Colonic mucosa (tissue), 4 donors: ENCODE results near the gene APOA5. TPM values are rescaled to one million over a fixed set of nuclear protein-coding genes. Genes with fewer than 3 reads are reported as not detected.

Source experiments
- DNase-seq: peaks from one replicate; pipeline ENCODE4 v3.0.0-alpha.2; 2020
- H3K27ac ChIP-seq: fragments of 200-600 bp; one replicate; pipeline ENCODE4 v1.8.0; 2021
- H3K27me3 ChIP-seq: fragments of 200-600 bp; one replicate; pipeline ENCODE4 v1.8.0; 2021
- H3K36me3 ChIP-seq: fragments of 200-600 bp; one replicate; pipeline ENCODE4 v1.8.0; 2021
- H3K4me1 ChIP-seq: fragments of 200-600 bp; one replicate; pipeline ENCODE4 v1.8.0; 2021; ENCODE audit warnings: mild to moderate bottlenecking
- H3K4me3 ChIP-seq: fragments of 200-600 bp; one replicate; pipeline ENCODE4 v1.8.0; 2021
- H3K9ac ChIP-seq, 2 donors: one replicate each; pipeline ENCODE4 v1.7.0; 2013; ENCODE audit warnings: control low read depth in 2 of 2, low read depth in 2 of 2, low read length in 2 of 2
- H3K9me3 ChIP-seq: fragments of 200-600 bp; one replicate; pipeline ENCODE4 v1.8.0; 2021
- intact Hi-C: fragments of 100-400 bp; cut with DNase I; formaldehyde crosslinking; loops from one replicate; pipeline ENCODE4 v1.14.1; 2022
- total RNA-seq, 2 donors: library from RNA; stranded (reverse); fragmentation: NEBNext Ultra II Directional in 1 of 2; extraction: Animal tissue kit (Norgen Biotek cat#: 25700) in 1 of 2; gene quantifications; one replicate each; pipeline ENCODE4 v1.2.1, GENCODE V29; 2021
- TF ChIP-seq, protein P1 (sequence below): fragments of 200-600 bp; IDR thresholded peaks from one replicate; pipeline ENCODE4 v1.8.0; 2022; ENCODE audit warnings: antibody characterized with exemption, mild to moderate bottlenecking
- donor health status: healthy.
- donor health status: DM: no; HTN: no; CAD: no.
- donor health status: DM: no; HTN: no; CAD: no.

APOA5 gene
- total RNA-seq, 2 donors from 2014 or later = 0.20 TPM; not detected in 1

DNA sequence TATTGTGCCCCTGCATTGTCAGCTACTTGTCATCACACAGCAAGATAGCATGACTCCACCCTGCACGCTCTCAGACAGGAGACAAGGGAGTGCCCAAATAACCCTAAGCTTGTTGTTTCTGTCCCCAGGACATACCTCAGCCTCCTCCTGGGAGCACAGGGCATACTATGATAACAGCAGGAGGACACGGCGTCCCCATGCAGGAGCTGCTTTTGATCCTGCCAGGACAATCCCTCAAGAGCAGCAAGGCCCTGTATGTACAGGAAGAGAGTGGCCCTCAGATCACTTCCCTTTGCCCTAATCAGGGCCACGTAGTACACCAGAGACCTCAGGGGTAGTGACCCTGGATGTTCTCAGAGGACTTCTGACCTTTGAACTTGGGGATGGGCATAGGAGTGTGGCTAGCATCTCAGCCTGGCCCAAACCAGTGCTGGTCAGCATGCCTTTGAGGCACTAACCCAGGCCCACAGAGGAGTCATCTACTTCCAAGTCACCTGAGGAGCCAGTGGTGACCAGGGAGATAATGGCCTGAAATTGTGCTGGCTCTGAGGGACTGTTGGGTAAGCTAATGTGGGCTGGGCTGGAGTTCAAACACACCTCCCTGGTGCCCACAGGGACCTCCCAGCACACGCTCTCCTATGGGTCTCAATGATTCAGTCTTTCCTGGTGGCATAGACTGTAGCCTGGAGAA lies 22.2 kb upstream of the APOA5 start:
- H3K9ac ChIP-seq = no peak overlapping the region
- no peak overlapping the region for H3K27ac ChIP-seq
- intact Hi-C loops = no loop called here
- no peak overlapping the region for H3K4me3 ChIP-seq
- no peaks in the 10 kb centered on the region for H3K36me3 ChIP-seq
- no peaks in the 10 kb centered on the region for H3K27me3 ChIP-seq
- TF ChIP-seq, protein P1, sequence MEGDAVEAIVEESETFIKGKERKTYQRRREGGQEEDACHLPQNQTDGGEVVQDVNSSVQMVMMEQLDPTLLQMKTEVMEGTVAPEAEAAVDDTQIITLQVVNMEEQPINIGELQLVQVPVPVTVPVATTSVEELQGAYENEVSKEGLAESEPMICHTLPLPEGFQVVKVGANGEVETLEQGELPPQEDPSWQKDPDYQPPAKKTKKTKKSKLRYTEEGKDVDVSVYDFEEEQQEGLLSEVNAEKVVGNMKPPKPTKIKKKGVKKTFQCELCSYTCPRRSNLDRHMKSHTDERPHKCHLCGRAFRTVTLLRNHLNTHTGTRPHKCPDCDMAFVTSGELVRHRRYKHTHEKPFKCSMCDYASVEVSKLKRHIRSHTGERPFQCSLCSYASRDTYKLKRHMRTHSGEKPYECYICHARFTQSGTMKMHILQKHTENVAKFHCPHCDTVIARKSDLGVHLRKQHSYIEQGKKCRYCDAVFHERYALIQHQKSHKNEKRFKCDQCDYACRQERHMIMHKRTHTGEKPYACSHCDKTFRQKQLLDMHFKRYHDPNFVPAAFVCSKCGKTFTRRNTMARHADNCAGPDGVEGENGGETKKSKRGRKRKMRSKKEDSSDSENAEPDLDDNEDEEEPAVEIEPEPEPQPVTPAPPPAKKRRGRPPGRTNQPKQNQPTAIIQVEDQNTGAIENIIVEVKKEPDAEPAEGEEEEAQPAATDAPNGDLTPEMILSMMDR = no peak
- H3K9me3 ChIP-seq = no peaks in the 10 kb centered on the region
- DNase-seq = no peak
- H3K4me1 ChIP-seq = no peaks in the 10 kb centered on the region

DNA sequence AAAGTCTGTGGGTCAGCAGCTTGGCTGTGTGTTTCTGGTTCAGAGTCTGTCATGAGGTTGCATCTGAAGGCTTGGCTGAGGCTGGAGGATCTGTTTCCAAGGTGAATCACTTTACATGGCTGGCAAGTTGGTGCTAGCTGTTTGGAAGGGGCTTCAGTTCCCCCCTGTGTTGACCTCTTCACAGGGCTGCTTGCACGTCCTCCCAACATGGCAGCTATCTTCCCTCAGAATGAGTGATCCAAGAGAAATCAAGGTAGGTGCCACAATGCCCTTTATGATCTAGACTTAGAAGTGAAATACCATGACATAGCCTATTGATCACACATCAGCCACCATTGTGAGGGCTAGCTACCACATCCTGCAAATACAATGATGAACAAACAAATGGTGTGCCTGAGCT lies 21.5 kb upstream of the APOA5 start:
- no peaks in the 10 kb centered on the region for H3K36me3 ChIP-seq
- no peaks in the 10 kb centered on the region for H3K9me3 ChIP-seq
- no peak overlapping the region for H3K9ac ChIP-seq
- no peaks in the 10 kb centered on the region for H3K4me1 ChIP-seq
- intact Hi-C loops = no loop called here
- DNase-seq = no peak
- no peak overlapping the region for H3K4me3 ChIP-seq
- H3K27ac ChIP-seq = no peak overlapping the region
- no peaks in the 10 kb centered on the region for H3K27me3 ChIP-seq
- TF ChIP-seq, protein P1 = no peak

DNA sequence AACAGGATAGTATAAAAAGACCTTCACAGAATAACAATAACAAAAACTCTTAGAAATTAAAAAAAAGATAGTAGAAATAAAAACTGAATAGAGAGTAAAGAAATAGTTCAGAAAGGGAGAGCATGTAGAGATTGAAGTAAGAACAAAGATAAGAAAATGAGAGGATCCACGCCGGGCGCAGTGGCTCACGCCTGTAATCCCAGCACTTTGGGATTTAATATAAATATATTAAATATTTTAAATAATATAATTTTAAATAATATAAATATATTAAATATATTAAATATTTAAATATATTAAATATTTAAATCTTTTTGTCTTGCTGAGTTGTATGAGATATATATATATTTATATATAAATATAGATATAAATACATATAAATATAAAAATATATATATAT lies 20.4 kb upstream of the APOA5 start:
- no peak overlapping the region for H3K27ac ChIP-seq
- H3K9me3 ChIP-seq = no peaks in the 10 kb centered on the region

DNA sequence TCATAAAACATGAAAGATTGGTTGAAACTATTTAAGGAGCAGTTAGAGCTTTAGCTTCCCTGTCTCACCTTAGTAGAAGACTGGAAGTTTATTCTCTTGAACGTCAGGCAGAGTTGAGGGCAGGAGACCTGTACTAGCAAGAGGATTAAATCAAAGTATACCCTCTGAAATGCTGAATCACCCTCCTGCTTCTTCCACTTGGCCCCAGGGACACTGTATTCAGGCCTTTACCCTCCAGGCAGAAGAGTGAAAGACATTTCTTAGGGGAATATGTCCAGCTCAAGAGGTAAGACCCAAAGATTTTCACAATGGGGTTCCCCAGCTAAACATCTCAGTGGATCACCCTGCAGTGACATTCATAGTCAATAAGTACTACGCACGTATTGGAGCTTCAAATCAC lies 19.5 kb upstream of the APOA5 start:
- TF ChIP-seq, protein P1 = no peak
- H3K36me3 ChIP-seq = no peaks in the 10 kb centered on the region
- H3K27me3 ChIP-seq = no peaks in the 10 kb centered on the region
- intact Hi-C loops = no loop called here
- no peak overlapping the region for H3K9ac ChIP-seq
- H3K9me3 ChIP-seq = no peaks in the 10 kb centered on the region
- no peaks in the 10 kb centered on the region for H3K4me1 ChIP-seq
- H3K27ac ChIP-seq = no peak overlapping the region
- DNase-seq = no peak
- H3K4me3 ChIP-seq = no peak overlapping the region

More for the DNA sequence above, 20.4 kb upstream of the APOA5 start:
- Histone ChIP-seq H3K27me3 (no peaks in the 10 kb centered on the region), H3K36me3 (no peaks in the 10 kb centered on the region), H3K4me3 (no peak overlapping the region), H3K4me1 (no peaks in the 10 kb centered on the region), H3K9ac (no peak overlapping the region)
- intact Hi-C loops = no loop called here
- TF ChIP-seq, protein P1 = no peak
- no peak for DNase-seq

DNA sequence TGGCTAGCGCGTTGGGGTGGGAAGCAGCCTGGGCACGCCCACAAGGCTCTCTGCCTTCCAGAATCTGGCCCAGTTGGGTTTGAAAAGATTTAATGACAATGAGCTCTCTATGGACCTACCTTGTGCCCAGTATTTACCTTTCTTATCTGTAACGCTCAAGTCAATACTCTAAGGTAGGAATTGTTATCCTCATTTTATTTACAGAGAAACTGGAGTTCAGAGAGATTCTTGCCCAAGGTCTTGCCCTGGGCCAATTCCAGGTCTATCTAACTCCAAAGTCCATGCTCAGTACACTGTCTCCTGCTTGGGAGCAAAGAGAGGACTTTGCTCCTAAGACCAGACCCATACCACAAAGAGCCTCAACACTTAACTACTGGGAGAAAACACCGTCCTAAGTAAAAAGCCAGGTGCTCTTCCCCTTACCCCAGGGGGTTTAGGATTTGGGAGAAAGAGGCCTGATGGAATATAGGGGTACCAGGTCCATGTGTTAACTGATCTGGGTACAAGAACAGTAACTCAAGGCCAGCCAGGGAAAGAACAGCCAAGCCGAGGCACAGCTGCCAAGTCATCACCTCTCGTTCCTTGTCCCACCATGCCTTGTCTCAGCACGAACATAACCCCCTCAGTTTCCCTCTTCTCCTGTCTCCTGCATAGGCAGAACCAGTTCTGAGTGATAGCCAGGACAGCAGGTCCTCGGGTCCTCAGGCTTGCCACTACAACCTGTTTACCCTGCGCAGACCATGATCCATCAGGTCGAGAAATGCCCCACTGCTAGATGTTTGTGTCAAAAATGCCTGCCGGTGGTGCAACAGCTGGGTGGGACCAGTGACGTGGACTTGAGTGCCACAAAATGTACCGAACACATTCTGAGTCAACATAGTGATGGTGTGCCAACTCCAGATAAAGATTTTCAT lies 16.8 kb upstream of the APOA5 start:
- Histone ChIP-seq H3K27ac (no peak overlapping the region), H3K9me3 (no peaks in the 10 kb centered on the region), H3K27me3 (no peaks in the 10 kb centered on the region), H3K4me1 (no peaks in the 10 kb centered on the region), H3K36me3 (no peaks in the 10 kb centered on the region), H3K9ac (no peak overlapping the region), H3K4me3 (no peak overlapping the region)
- DNase-seq = peak; percentile 67
- intact Hi-C loops = no loop called here
- TF ChIP-seq, protein P1 = no peak
